K562 (cell line): ENCODE measurements around the gene FAM120AOS. TPM values are rescaled to one million over a fixed set of nuclear protein-coding genes. Genes with fewer than 3 reads are reported as not detected.

Experiments used
- BCOR ChIP-seq: fragments of 450-650 bp; IDR thresholded peaks from 2 replicates; pipeline ENCODE4 v1.6.1; 2016
- ELF1 ChIP-seq: fragments of 200-800 bp; sonication (Bioruptor generic); IDR thresholded peaks from 2 replicates; pipeline ENCODE4 v1.6.1; 2016; ENCODE audit warnings: missing genetic modification characterization, missing compliant biosample characterization
- FUS ChIP-seq: fragments of 200-400 bp; formaldehyde crosslinking; optimal IDR thresholded peaks from 2 replicates; pipeline ENCODE3; 2017; ENCODE audit warnings: low read depth, low read length
- HDAC2 ChIP-seq: fragments of 450-650 bp; IDR thresholded peaks from 2 replicates; pipeline ENCODE4 v1.6.1; 2016; ENCODE audit warnings: mild to moderate bottlenecking
- ILF3 ChIP-seq: fragments of 450-650 bp; IDR thresholded peaks from 2 replicates; pipeline ENCODE4 v1.6.1; 2018; ENCODE audit warnings: antibody characterized with exemption, mild to moderate bottlenecking, moderate library complexity, borderline replicate concordance
- KLF1 ChIP-seq: fragments of 450-650 bp; IDR thresholded peaks from 2 replicates; pipeline ENCODE4 v1.6.1; 2016; ENCODE audit warnings: missing genetic modification characterization, missing compliant biosample characterization
- NR3C1 ChIP-seq: sonication (generic); formaldehyde crosslinking; IDR thresholded peaks from 2 replicates; pipeline ENCODE4 v1.8.1; 2022; ENCODE audit warnings: missing genetic modification reagents
- PYGO2 ChIP-seq: fragments of 450-650 bp; IDR thresholded peaks from 2 replicates; pipeline ENCODE4 v1.6.1; 2016; ENCODE audit warnings: mild to moderate bottlenecking, missing genetic modification characterization, moderate library complexity, missing compliant biosample characterization
- RCOR1 ChIP-seq, 2 experiments: IDR thresholded peaks; 2 replicates each; pipeline ENCODE4 v1.6.1; 2012; ENCODE audit warnings: low read depth in 2 of 2, low read length in 2 of 2, borderline replicate concordance in 1 of 2, improper control_type of control experiment in 1 of 2
- TBP ChIP-seq: optimal IDR thresholded peaks from 2 replicates; pipeline ENCODE3; 2011; ENCODE audit warnings: low read depth, low read length, improper control_type of control experiment
- polyA plus RNA-seq, 8 experiments: library from polyadenylated mRNA; depleted of rRNA in 4 of 8; stranded (reverse) in 5 of 8; unstranded in 3 of 8; fragments of >200 nt; fragmentation: Nextera tagmentation in 2 of 8; fragmentation: Illumina TruSeq in 1 of 8; extraction: Ambion mirVana in 2 of 8; extraction: Trizol in 1 of 8; gene quantifications; 2 replicates each; pipeline versions ENCODE4 v1.2.1 to v1.2.3, GENCODE V29; 2011 to 2014; ENCODE audit warnings: inconsistent platforms in 1 of 8, missing spikeins in 1 of 8
- total RNA-seq, 7 experiments: library from RNA; depleted of rRNA in 6 of 7; stranded (reverse); fragments of >200 nt in 6 of 7; fragmentation: Illumina TruSeq in 2 of 7; extraction: Trizol in 2 of 7; gene quantifications; 2 replicates each; pipeline versions ENCODE4 v1.2.1 to v1.2.3, GENCODE V29; 2011 to 2021; ENCODE audit warnings: low replicate concordance in 1 of 7
- TF ChIP-seq, protein P1 (sequence below): conservative IDR thresholded peaks from 2 replicates; pipeline ENCODE4 v1.6.1; 2011; ENCODE audit warnings: low read depth, mild to moderate bottlenecking, low read length; ENCODE audit not compliant: control insufficient read depth
- TF ChIP-seq, protein P2 (sequence below), 2 experiments: IDR thresholded peaks; 2 replicates each; pipeline ENCODE4 v1.6.1; 2012; ENCODE audit warnings: improper control_type of control experiment in 2 of 2, low read depth in 2 of 2, low read length in 2 of 2, borderline replicate concordance in 1 of 2
- TF ChIP-seq, protein P3 (sequence below), 2 experiments: IDR thresholded peaks; 2 replicates each; pipeline ENCODE4 v1.6.1; 2011; ENCODE audit warnings: borderline replicate concordance in 1 of 2, control low read depth in 1 of 2, low read depth in 1 of 2, low read length in 1 of 2, mild to moderate bottlenecking in 1 of 2, mixed read lengths in 1 of 2, moderate library complexity in 1 of 2; ENCODE audit not compliant: insufficient read depth in 1 of 2, insufficient read length in 1 of 2, poor library complexity in 1 of 2, severe bottlenecking in 1 of 2; ENCODE audit errors: extremely low read depth in 1 of 2

The FAM120AOS gene
- total and polyA plus RNA-seq, 9 of the 15 experiments (the other 6 are each of a cell fraction or from before 2014, with no cell fraction given) = 18.8 to 53.4 (median 41.4) TPM

DNA sequence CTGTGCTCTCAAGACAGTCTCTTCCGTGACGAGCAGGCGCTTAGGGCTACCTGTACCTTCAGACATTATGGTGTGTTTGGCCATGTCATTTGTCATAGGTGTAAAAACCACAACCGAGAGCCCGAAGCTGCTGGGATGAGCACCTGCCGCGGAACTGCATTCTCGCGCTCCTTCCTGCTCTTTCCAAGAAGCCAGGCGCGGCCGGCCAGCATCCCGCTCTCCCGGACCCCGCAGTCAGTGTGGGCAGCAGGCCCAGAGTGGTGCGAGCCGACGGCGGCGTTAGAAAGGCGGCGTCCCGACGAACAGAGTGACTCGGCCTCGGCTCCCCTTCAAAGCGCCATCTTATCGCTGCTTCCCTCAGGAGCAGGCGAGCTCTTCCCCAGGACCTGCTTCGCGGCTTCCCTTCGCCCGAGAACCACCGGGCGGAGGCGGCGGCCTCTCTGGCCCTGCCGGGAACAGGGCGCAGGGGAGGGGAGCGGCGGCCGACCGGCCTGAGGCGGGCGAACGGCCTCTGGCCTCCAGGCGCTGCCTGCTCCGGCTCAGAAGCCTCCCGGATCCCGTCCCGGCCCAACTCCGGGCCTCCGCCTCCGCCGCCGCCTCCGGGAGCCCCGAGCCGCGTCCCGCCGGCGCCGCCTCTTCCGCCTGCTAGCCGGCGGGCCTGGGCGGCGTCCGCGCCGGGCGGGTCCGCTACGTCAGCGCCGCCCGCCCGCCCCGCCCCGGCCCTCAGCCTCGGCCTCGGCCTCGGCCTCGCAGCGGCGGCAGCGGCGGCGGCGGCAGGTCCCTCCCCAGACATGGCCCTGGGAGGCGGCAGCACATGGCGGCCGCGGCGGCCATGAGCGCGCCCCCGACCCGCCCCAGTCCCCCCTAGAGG is 2.2 kb downstream of the FAM120AOS start, which contains the start of gene FAM120A (continued):
- TF ChIP-seq, protein P1, sequence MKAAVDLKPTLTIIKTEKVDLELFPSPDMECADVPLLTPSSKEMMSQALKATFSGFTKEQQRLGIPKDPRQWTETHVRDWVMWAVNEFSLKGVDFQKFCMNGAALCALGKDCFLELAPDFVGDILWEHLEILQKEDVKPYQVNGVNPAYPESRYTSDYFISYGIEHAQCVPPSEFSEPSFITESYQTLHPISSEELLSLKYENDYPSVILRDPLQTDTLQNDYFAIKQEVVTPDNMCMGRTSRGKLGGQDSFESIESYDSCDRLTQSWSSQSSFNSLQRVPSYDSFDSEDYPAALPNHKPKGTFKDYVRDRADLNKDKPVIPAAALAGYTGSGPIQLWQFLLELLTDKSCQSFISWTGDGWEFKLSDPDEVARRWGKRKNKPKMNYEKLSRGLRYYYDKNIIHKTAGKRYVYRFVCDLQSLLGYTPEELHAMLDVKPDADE = peak; percentile 1; the same call in 1 of the 2 replicates
- TF ChIP-seq, protein P2, sequence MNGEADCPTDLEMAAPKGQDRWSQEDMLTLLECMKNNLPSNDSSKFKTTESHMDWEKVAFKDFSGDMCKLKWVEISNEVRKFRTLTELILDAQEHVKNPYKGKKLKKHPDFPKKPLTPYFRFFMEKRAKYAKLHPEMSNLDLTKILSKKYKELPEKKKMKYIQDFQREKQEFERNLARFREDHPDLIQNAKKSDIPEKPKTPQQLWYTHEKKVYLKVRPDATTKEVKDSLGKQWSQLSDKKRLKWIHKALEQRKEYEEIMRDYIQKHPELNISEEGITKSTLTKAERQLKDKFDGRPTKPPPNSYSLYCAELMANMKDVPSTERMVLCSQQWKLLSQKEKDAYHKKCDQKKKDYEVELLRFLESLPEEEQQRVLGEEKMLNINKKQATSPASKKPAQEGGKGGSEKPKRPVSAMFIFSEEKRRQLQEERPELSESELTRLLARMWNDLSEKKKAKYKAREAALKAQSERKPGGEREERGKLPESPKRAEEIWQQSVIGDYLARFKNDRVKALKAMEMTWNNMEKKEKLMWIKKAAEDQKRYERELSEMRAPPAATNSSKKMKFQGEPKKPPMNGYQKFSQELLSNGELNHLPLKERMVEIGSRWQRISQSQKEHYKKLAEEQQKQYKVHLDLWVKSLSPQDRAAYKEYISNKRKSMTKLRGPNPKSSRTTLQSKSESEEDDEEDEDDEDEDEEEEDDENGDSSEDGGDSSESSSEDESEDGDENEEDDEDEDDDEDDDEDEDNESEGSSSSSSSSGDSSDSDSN (IDR thresholded peaks at IDR 0.05; ENCODE audit: borderline replicate concordance in 1 of 2, low read depth in 2 of 2, low read length in 2 of 2) = peak; percentile 51 to 78; a peak in 1 of 4 replicates
- TF ChIP-seq HDAC2 = 0 out of 2 replicates have a peak, but pooled peaks have one; percentile 34
- 0 out of 4 replicates have a peak, but pooled peaks of 1 of the 2 experiments have one; percentile 3 for TF ChIP-seq RCOR1 (IDR thresholded peaks at IDR 0.05; ENCODE audit: borderline replicate concordance in 1 of 2, low read depth in 2 of 2, low read length in 2 of 2)
- no peak for TF ChIP-seq PYGO2
- peak; percentile 48 for TF ChIP-seq TBP
- peak; percentile 37 for TF ChIP-seq FUS
- TF ChIP-seq, protein P3, sequence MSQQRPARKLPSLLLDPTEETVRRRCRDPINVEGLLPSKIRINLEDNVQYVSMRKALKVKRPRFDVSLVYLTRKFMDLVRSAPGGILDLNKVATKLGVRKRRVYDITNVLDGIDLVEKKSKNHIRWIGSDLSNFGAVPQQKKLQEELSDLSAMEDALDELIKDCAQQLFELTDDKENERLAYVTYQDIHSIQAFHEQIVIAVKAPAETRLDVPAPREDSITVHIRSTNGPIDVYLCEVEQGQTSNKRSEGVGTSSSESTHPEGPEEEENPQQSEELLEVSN (IDR thresholded peaks at IDR 0.05; ENCODE audit: borderline replicate concordance in 1 of 2, extremely low read depth in 1 of 2, insufficient read depth in 1 of 2, insufficient read length in 1 of 2, low read depth in 1 of 2, low read length in 1 of 2, poor library complexity in 1 of 2, severe bottlenecking in 1 of 2) = peak in 1 of 2 experiments; percentile 78
- peak; percentile 40; the same call in 1 of the 2 replicates for TF ChIP-seq NR3C1 (CRISPR knock-in tag)
- TF ChIP-seq BCOR = no peak
- 0 out of 2 replicates have a peak, but pooled peaks have one; percentile 55 for TF ChIP-seq ILF3
- 0 out of 2 replicates have a peak, but pooled peaks have one; percentile 39 for TF ChIP-seq ELF1 (tag)
- 0 out of 2 replicates have a peak, but pooled peaks have one; percentile 21 for TF ChIP-seq KLF1 (tag)
